HepG2 (cell line): Measurements from ENCODE around the gene NRSN2. TPM values are rescaled to one million over a fixed set of nuclear protein-coding genes. Genes with fewer than 3 reads are reported as not detected.

Source experiments
- CREM ChIP-seq, 2 experiments: sonication (generic) in 1 of 2; formaldehyde crosslinking in 1 of 2; IDR thresholded peaks; 2 replicates each; pipeline versions ENCODE4 v1.4.0 to v1.6.1; 2016 to 2020; ENCODE audit warnings: antibody characterized with exemption in 1 of 2, mild to moderate bottlenecking in 1 of 2, missing genetic modification reagents in 1 of 2
- GATA4 ChIP-seq: sonication (generic); IDR thresholded peaks from 2 replicates; pipeline ENCODE4 v1.6.1; 2016; ENCODE audit warnings: antibody characterized with exemption, low read depth, borderline replicate concordance
- GFI1 ChIP-seq: sonication (generic); formaldehyde crosslinking; IDR thresholded peaks from 2 replicates; pipeline ENCODE4 v1.5.0; 2020; ENCODE audit warnings: missing genetic modification reagents, mild to moderate bottlenecking, borderline replicate concordance
- HOMEZ ChIP-seq: IDR thresholded peaks from 2 replicates; pipeline ENCODE4 v1.6.1; 2016; ENCODE audit warnings: low read depth
- MTERF4 ChIP-seq: sonication (generic); formaldehyde crosslinking; IDR thresholded peaks from 2 replicates; pipeline ENCODE4 v1.8.0; 2023; ENCODE audit warnings: mild to moderate bottlenecking, missing genetic modification reagents
- NCOR1 ChIP-seq: fragments of 200-600 bp; sonication (generic); IDR thresholded peaks from 2 replicates; pipeline ENCODE4 v1.7.0; 2017; ENCODE audit warnings: antibody characterized with exemption, low read length, borderline replicate concordance
- NR2C2 ChIP-seq: sonication (generic); formaldehyde crosslinking; IDR thresholded peaks from 2 replicates; pipeline ENCODE4 v1.4.0; 2020; ENCODE audit warnings: missing genetic modification reagents, mild to moderate bottlenecking, moderate library complexity, borderline replicate concordance
- NRL ChIP-seq: sonication (generic); formaldehyde crosslinking; IDR thresholded peaks from 2 replicates; pipeline ENCODE4 v1.5.0; 2020; ENCODE audit warnings: missing genetic modification reagents, mild to moderate bottlenecking, moderate library complexity, borderline replicate concordance
- PAF1 ChIP-seq: IDR thresholded peaks from 2 replicates; pipeline ENCODE4 v1.6.1; 2016; ENCODE audit warnings: missing genetic modification reagents, missing compliant biosample characterization
- PAXIP1 ChIP-seq: sonication (generic); formaldehyde crosslinking; conservative IDR thresholded peaks from 2 replicates; pipeline ENCODE4 v1.4.0; 2020; ENCODE audit warnings: mild to moderate bottlenecking, missing genetic modification reagents, moderate library complexity
- RAD21 ChIP-seq: fragments of 450-650 bp; formaldehyde crosslinking; IDR thresholded peaks from 2 replicates; pipeline ENCODE4 v1.5.0; 2020; ENCODE audit warnings: mild to moderate bottlenecking
- RELA ChIP-seq: sonication (generic); formaldehyde crosslinking; IDR thresholded peaks from 2 replicates; pipeline ENCODE4 v1.4.0; 2020; ENCODE audit warnings: missing genetic modification reagents
- SALL1 ChIP-seq: sonication (generic); formaldehyde crosslinking; IDR thresholded peaks from 2 replicates; pipeline ENCODE4 v1.8.0; 2022; ENCODE audit warnings: mild to moderate bottlenecking, missing genetic modification reagents
- TBX3 ChIP-seq: fragments of 450-650 bp; IDR thresholded peaks from 2 replicates; pipeline ENCODE4 v1.6.1; 2017; ENCODE audit warnings: antibody characterized with exemption, mild to moderate bottlenecking, inconsistent platforms, borderline replicate concordance
- THRA ChIP-seq: sonication (generic); formaldehyde crosslinking; IDR thresholded peaks from 2 replicates; pipeline ENCODE4 v1.4.0; 2020; ENCODE audit warnings: missing genetic modification reagents, borderline replicate concordance
- ZFP37 ChIP-seq: sonication (generic); formaldehyde crosslinking; IDR thresholded peaks from 2 replicates; pipeline ENCODE4 v1.4.0; 2020; ENCODE audit warnings: missing genetic modification reagents, borderline replicate concordance
- ZNF10 ChIP-seq: sonication (generic); formaldehyde crosslinking; IDR thresholded peaks from 2 replicates; pipeline ENCODE4 v1.4.0; 2020; ENCODE audit warnings: mild to moderate bottlenecking, low read depth, missing genetic modification reagents, borderline replicate concordance
- ZNF205 ChIP-seq: IDR thresholded peaks from 2 replicates; pipeline ENCODE4 v1.6.1; 2018; ENCODE audit warnings: missing biosample characterization, missing genetic modification reagents
- ZNF230 ChIP-seq: sonication (generic); formaldehyde crosslinking; IDR thresholded peaks from 2 replicates; pipeline ENCODE4 v1.4.0; 2020; ENCODE audit warnings: mild to moderate bottlenecking, missing genetic modification reagents
- ZNF251 ChIP-seq: sonication (generic); formaldehyde crosslinking; IDR thresholded peaks from 2 replicates; pipeline ENCODE4 v1.9.0; 2021; ENCODE audit warnings: mild to moderate bottlenecking, missing genetic modification reagents
- ZNF260 ChIP-seq: sonication (generic); formaldehyde crosslinking; IDR thresholded peaks from 2 replicates; pipeline ENCODE4 v1.4.0; 2020; ENCODE audit warnings: missing genetic modification reagents, low read depth, mild to moderate bottlenecking, borderline replicate concordance
- ZNF546 ChIP-seq: sonication (generic); formaldehyde crosslinking; conservative IDR thresholded peaks from 2 replicates; pipeline ENCODE4 v1.8.1; 2023; ENCODE audit warnings: mild to moderate bottlenecking, missing genetic modification reagents
- ZNF562 ChIP-seq: sonication (generic); formaldehyde crosslinking; IDR thresholded peaks from 2 replicates; pipeline ENCODE4 v1.8.0; 2022; ENCODE audit warnings: missing genetic modification reagents, borderline replicate concordance
- ZNF563 ChIP-seq: sonication (generic); formaldehyde crosslinking; IDR thresholded peaks from 2 replicates; pipeline ENCODE4 v1.8.0; 2022; ENCODE audit warnings: mild to moderate bottlenecking, moderate library complexity, missing genetic modification reagents
- ZNF670 ChIP-seq: sonication (generic); formaldehyde crosslinking; IDR thresholded peaks from 2 replicates; pipeline ENCODE4 v1.8.0; 2022; ENCODE audit warnings: mild to moderate bottlenecking, missing genetic modification reagents, borderline replicate concordance
- polyA plus RNA-seq, 8 experiments: library from polyadenylated mRNA; depleted of rRNA in 3 of 8; stranded (reverse) in 7 of 8; unstranded in 1 of 8; fragments of >200 nt; fragmentation: Illumina TruSeq in 4 of 8; extraction: Trizol in 4 of 8; gene quantifications; 2 replicates each; pipeline versions ENCODE4 v1.2.1 to v1.2.3, GENCODE V29; 2011 to 2016; ENCODE audit warnings: low read depth in 4 of 8, missing spikeins in 1 of 8, mixed read lengths in 1 of 8; ENCODE audit not compliant: insufficient read depth in 1 of 8
- total RNA-seq, 5 experiments: library from RNA; depleted of rRNA; stranded (reverse); fragments of >200 nt; fragmentation: Illumina TruSeq; extraction: Trizol; gene quantifications; 2 replicates each; pipeline ENCODE4 v1.2.3, GENCODE V29; 2016; ENCODE audit warnings: low read depth in 1 of 5

Gene NRSN2
- total and polyA plus RNA-seq, 2 of the 13 experiments (the other 11 are each of a cell fraction or from before 2014, with no cell fraction given), result 32.3 to 49.4 TPM

GRCh38 chr20:400128-400453, 53.2 kb downstream of the NRSN2 start (continued):
- TF ChIP-seq GFI1 (peak; percentile 27; the same call in 1 of the 2 replicates), THRA (CRISPR knock-in tag) (no peak), NR2C2 (CRISPR knock-in tag) (peak; percentile 25; the same call in 1 of the 2 replicates), ZNF670 (no peak), ZNF563 (CRISPR knock-in tag) (no peak), ZNF251 (CRISPR knock-in tag) (no peak), ZNF562 (no peak), ZNF260 (no peak), PAXIP1 (CRISPR knock-in tag) (peak; percentile 39; the same call in 1 of the 2 replicates), HOMEZ (CRISPR knock-in tag) (no peak), ZFP37 (CRISPR knock-in tag) (no peak), MTERF4 (CRISPR knock-in tag) (no peak), CREM (IDR thresholded peaks at IDR 0.05) (no peak), CREM (CRISPR knock-in tag; IDR thresholded peaks at IDR 0.05) (no peak), PAF1 (CRISPR knock-in tag) (no peak), ZNF205 (CRISPR knock-in tag) (no peak), NCOR1 (no peak), NRL (CRISPR knock-in tag) (no peak), TBX3 (no peak), ZNF546 (CRISPR knock-in tag) (peak; percentile 60; the same call in 1 of the 2 replicates), SALL1 (no peak), ZNF10 (CRISPR knock-in tag) (no peak), GATA4 (no peak; the same call in 1 of the 2 replicates), RAD21 (CRISPR knock-in tag) (peak; percentile 44; the same call in 1 of the 2 replicates), ZNF230 (CRISPR knock-in tag) (no peak), RELA (no peak)
